Measurements from ENCODE around the gene PDLIM5.
"Not testable (repeated sequence)": the region's sequence is repeated elsewhere in the genome, so short reads cannot be mapped to it uniquely, and the experiment has no call there.

Gene PDLIM5

DNA sequence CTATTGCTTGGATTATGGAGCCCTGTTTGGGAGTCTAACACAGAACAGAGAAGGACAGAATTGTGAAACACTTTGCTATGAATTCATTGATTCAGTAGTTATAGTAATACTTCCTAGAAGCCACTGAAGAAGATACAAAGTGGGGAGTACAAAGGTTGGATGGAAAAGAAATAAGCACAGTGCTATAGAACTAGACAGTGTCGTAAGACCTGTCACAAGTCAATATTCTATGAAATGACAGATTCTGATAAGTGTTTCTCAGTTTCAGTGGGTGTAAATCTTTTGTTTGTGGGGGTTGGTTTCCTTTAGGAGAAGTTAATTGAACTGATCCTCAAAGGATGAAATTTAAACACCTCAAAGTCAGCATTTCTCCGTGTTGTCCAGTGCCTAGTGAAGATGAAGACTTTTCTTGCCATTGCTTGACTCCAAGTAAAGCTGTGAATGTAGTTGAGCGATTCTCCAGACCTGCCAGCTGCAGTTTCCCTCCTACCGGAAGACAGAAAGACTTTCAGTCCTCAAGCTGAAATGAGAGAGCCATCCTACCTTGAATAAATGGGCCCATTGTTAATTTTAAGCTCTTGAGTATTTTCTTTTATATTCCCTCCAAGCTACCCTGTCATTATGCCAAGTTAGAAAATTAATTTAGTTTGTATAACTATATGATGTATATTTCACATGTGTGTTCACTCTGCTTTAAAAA lies 7.9 kb downstream of the PDLIM5 start:
- in situ Hi-C loops (cut with MboI; ENCODE audit: low sequenced_read_pairs), result no loop called here

DNA sequence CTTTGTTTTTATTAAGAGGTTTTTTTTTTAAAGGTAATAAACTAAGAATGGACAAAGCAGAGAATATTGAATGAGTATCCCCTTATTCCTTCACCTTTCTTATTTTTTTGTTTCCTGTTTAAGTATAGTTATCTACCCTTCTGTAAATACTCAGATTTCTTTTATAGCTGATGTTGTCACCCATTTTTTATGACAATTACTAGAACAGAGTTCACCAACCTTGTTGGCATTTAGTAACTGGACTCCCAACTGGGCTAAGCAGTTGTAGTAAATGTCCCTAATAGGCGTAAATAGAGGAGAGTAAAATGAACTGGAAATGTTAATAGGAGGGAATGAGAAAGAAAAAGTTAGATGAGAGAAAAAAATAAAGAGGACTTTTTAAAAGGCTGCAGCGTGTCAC lies 9.8 kb downstream of the PDLIM5 start:
- in situ Hi-C loops (cut with MboI; ENCODE audit: low sequenced_read_pairs), result no loop called here

DNA sequence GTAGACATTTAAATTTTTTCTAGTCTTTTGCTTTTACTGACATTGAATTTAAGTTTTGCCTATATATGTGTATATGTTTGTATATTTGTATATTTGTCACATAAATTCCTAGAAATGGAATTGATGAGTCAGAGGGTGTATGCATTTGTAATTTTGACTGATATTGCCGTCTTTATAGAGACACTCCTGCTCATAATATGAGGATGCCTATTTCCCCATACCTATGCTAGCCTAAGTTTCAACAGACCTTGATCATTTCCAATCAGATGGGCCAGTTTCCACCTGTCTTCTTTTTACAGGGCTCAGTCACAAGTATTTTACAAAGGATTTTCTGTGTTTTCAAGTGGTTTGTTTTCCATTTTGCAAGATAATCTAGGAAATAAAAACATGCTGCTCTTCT lies 10.8 kb downstream of the PDLIM5 start:
- in situ Hi-C loops (cut with MboI; ENCODE audit: low sequenced_read_pairs), result no loop called here

DNA sequence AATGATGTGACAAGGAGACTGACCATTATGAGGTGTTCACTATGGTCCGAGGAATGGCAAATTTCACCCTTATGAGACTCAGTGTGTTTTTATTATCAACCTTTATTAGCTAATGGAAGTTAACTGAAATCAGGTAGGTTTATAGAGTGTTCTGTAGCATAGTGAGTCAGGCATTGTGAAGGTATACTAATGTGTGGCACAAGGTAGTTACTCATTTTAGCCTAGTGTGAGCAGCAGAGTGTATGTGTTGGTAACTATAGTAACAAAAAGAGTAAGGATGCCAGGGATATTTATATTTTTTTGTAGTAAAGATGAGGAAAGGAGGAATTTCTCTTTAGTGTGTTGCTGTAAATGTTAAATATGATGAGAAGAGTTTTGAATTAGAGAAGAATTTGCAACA lies 12.0 kb downstream of the PDLIM5 start:
- in situ Hi-C loops (cut with MboI; ENCODE audit: low sequenced_read_pairs), result no loop called here

DNA sequence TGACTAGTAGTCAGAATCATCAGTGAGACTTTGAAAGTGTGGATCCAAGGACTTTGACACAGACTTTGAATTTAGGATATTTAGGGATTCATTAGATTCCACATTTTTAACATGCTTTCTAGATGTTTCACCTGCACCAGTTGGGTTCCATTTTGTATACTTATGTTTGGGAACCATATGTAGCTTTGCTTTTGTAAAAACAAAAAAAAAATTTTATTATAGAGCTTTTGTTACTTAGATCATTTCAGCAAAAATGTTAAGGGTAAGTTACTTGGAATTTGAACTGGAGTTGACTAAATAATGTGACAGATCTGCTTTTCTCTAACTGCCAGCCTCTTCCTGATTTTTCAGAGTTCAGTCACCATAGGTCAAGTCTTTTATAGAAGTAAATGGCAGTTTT lies 14.6 kb downstream of the PDLIM5 start:
- in situ Hi-C loops (cut with MboI; ENCODE audit: low sequenced_read_pairs), result no loop called here

DNA sequence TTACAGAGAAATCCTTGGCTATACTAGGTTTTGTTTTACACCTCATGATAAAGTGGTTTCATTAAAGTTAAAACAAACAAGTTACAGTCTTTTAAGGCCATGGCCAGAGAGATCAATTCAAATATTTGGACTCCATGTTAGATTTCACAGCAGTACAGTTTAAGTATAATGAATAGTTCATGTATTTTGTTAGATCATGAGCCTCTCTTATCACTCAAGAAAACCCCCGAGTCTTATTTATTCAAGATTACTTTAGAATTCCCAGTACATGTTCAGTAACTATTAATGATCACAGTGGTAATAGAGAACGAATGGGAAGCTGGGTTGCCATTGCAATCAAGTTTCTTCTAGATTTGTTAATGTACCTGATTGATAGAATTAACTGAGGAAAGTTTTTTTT lies 15.2 kb downstream of the PDLIM5 start:
- in situ Hi-C loops (cut with MboI; ENCODE audit: low sequenced_read_pairs), result no loop called here

DNA sequence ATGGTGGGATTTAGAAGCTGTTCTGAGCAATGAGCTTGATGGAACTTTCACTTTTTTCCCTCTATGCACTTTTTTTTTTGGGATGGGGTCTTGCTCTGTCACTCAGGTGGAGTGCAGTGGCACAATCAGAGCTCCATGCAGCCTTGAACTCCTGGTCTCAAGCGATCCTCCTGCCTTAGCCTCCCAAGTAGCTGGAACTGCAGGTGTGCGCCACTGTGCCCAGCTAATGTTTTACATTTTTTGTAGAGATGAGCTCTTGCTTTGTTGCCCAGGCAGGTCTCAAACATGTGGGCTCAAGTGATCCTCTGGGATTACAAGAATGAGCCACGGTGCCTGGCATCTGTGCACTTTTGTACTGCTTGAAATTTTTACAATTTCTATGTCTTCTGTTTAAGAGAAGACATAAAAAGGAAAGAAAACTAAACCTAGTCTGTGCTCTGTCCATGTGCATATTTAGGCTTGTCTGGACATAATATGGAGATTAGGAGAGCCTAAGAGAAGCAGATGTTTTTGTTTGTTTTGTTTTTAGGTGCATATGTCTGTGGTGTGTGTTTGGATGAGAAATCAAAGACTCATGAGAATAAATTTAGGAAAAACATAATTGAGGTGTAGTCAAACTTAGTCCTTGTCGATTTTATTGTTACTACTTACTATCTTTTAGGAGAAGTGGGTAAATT lies 16.5 kb downstream of the PDLIM5 start:
- in situ Hi-C loops (cut with MboI; ENCODE audit: low sequenced_read_pairs), result no loop called here

- in situ Hi-C loops (cut with MboI; ENCODE audit: low sequenced_read_pairs), result no loop called here
These were observed 17.6 kb downstream of the PDLIM5 start for GRCh38 chr4:94469221-94469784.

DNA sequence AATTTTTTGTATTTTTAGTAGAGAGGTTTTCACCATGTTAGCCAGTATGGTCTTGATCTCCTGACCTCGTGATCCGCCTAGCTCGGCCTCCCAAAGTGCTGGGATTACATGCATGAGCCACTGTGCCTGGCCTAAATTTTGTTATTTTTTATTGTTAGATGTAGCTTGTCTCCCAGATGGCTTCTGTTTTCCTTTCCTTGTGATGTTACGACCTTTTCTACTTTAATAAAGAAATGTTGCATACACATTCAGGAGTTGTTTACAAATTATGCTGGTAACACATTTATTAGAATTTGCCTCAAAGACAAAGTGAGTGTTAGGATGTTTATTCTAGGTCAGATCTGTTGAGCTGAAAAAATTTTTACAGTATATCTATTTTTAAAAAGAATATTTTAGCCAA lies 18.4 kb downstream of the PDLIM5 start:
- in situ Hi-C loops (cut with MboI; ENCODE audit: low sequenced_read_pairs), result no loop called here

GRCh38 chr4:94470782-94471181 lies 19.0 kb downstream of the PDLIM5 start:
- in situ Hi-C loops (cut with MboI; ENCODE audit: low sequenced_read_pairs), result not testable (repeated sequence)

DNA sequence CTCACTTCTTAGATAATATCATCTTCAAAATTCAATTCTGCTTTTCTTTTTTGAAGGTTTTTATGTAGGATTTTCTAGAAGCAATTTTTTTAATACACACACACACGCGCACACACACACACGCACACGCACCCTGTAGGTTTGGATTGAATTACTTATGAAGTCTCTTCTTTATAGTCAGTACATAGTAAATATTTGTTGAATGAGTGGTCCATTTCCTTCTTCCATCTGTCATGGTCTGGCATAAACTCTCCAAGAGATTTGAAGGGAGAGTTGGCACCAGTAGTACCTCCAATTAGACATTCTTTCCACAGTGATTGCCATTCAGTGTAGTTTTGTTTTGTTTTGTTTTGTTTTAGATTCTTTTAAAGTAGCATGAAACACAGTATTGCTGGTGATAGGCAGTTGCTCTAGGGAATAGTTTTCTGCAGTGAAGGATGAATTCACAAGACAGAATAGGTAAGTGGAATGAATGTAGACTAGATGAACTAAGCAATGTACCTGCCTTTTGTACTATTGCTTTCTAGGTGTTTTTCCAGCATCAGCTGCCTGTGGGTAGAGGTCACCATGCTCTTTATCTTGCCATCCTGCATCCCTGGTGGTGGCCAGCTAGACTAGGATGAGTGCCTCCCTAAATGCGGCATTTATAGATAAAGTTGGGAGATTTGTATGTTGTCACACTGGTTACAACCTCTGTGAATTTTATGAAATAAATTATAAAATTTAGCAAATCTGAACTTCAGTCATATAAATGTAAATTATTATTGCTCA lies 20.5 kb downstream of the PDLIM5 start:
- in situ Hi-C loops (cut with MboI; ENCODE audit: low sequenced_read_pairs), result no loop called here

DNA sequence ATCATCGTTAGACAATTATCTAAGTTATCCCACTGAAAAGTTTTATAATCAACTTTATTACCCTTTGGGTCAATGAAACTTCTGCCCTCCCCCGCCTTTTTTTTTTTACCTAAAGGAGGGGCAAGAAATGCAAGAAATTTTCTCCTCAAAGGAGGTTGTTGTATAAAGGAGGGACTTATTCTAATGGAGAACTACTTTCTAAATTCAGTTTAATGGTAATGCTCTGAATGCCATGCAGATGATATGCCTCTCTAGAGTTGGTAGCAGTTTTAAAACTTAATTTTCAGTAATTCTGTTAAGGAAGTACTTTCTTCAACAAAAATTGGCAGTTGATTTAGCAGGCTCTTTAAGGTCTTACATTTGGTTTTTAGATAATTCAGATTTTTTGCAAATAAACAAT lies 23.3 kb downstream of the PDLIM5 start:
- in situ Hi-C loops (cut with MboI; ENCODE audit: low sequenced_read_pairs), result no loop called here

DNA sequence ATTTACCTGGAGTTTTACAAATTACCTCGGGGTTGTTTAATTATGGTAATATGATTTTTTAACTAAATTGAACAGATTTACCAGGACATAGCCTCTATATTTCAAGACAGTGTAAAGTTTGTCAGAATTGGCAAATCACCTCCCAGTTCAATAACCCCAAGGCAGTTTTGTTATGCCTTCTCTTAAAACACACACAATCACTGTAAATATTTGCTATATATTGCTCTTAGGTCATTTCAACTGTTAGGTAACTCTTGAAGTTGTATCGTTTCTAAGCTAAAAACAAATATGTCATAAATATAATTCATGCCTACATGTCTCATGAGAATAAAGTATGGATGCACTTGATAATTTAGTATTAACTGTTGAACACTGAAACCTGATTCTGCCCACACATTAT lies 24.1 kb downstream of the PDLIM5 start:
- in situ Hi-C loops (cut with MboI; ENCODE audit: low sequenced_read_pairs), result no loop called here

- in situ Hi-C loops (cut with MboI; ENCODE audit: low sequenced_read_pairs), result no loop called here
These were observed 25.5 kb downstream of the PDLIM5 start for GRCh38 chr4:94477227-94477626.

DNA sequence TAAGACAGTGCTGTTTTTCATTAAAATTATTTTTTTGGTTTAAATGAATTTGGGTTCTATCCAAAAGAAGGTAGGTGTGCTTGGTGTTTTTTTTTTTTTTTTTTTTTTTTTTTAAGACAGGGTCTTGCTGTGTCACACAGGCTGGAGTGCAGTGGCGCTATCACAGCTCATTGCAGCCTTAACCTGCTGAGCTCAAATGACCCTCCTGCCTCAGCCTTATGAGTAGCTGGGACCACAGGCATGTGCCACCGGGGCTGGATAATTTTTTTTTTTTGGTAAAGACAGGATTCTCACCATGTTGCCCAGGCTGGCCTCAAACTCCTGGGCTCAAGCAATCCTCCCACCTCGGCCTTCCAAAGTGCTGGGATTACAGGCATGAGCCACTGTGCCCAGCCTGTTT lies 27.1 kb downstream of the PDLIM5 start:
- in situ Hi-C loops (cut with MboI; ENCODE audit: low sequenced_read_pairs), result not testable (repeated sequence)

DNA sequence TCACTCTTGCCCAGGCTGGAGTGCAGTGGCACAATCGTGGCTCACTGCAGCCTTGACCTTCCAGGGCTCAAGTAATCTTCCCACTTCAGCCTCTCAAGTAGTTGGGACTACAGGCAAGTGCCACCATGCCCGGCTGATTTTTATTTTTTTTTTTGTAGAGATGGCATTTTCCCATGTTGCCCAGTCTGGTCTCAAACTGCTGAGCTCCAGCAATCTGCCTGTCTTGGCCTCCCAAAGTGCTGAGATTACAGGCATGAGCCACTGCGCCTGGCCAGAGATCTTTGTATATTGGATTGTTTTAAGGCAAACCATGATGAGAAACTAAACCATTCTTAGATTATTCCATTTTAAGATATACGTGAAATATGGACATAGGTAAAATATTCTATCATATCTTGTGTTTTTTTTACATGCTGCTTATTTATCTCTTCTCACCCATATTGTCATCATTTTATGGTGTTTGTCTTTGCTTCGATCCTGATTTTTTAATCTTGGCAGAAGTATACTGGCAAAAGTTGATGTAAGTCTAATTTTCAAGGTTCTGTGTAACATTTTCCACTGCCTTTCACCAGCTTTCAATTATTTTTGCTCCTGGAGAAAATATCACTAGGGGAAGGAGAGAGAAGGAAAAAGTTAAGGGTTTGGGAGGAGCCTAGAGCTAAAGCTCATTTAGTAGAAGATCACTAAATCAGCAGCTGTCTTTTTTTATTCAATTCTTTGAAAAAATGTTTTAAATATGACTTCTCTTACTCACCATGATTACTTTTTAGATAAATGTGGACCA lies 27.8 kb downstream of the PDLIM5 start:
- in situ Hi-C loops (cut with MboI; ENCODE audit: low sequenced_read_pairs), result no loop called here

GRCh38 chr4:94480362-94480951 lies 28.7 kb downstream of the PDLIM5 start:
- in situ Hi-C loops (cut with MboI; ENCODE audit: low sequenced_read_pairs), result no loop called here

DNA sequence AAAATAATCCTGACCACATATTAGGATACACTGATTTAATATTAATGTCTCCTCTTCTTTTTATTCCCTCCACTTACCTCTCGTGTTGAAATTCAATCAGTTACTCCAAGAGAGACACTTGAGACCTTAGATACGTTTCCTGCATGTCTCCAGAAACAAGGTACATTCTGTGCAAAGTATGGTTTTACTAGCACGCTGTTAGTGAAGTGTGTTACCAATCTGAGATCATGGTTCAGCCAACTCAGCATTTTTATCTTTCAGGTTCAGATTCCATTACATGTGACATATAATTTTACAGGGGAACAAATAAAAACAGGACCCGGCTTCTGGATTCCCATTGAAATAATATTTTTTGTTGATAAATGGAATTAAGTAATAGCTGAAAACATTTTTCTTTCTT lies 32.2 kb downstream of the PDLIM5 start:
- in situ Hi-C loops (cut with MboI; ENCODE audit: low sequenced_read_pairs), result no loop called here

GRCh38 chr4:94484818-94485217 lies 33.1 kb downstream of the PDLIM5 start:
- in situ Hi-C loops (cut with MboI; ENCODE audit: low sequenced_read_pairs), result no loop called here

GRCh38 chr4:94486372-94486801 lies 34.6 kb downstream of the PDLIM5 start:
- in situ Hi-C loops (cut with MboI; ENCODE audit: low sequenced_read_pairs), result no loop called here
